KOPT-K1 (cell line): ENCODE results near the gene ATP6V0E1.
"Not testable (repeated sequence)": the region's sequence is repeated elsewhere in the genome, so short reads cannot be mapped to it uniquely, and the experiment has no call there.

Experiments
- H3K27ac ChIP-seq: fragments of 200-600 bp; sonication (generic); 2 replicates; pipeline ENCODE4 v1.5.1; 2016; ENCODE audit warnings: antibody characterized with exemption, mild to moderate bottlenecking, low read depth, low read length; ENCODE audit not compliant: poor library complexity, severe bottlenecking
- H3K36me3 ChIP-seq: fragments of 200-600 bp; sonication (generic); 2 replicates; pipeline ENCODE4 v1.5.1; 2017; ENCODE audit warnings: antibody characterized with exemption, mild to moderate bottlenecking, low read length, moderate library complexity; ENCODE audit not compliant: insufficient read depth
- H3K9me3 ChIP-seq: fragments of 200-600 bp; sonication (generic); 2 replicates; pipeline ENCODE4 v1.5.1; 2017; ENCODE audit warnings: antibody characterized with exemption, low read length, mild to moderate bottlenecking; ENCODE audit not compliant: insufficient read depth, poor library complexity, severe bottlenecking

ATP6V0E1 gene

GRCh38 chr5:173053041-173053440 lies 69.5 kb downstream of the ATP6V0E1 start:
- no peaks in the 10 kb centered on the region for H3K9me3 ChIP-seq
- no peaks in the 10 kb centered on the region for H3K36me3 ChIP-seq
- no peak overlapping the region for H3K27ac ChIP-seq

DNA sequence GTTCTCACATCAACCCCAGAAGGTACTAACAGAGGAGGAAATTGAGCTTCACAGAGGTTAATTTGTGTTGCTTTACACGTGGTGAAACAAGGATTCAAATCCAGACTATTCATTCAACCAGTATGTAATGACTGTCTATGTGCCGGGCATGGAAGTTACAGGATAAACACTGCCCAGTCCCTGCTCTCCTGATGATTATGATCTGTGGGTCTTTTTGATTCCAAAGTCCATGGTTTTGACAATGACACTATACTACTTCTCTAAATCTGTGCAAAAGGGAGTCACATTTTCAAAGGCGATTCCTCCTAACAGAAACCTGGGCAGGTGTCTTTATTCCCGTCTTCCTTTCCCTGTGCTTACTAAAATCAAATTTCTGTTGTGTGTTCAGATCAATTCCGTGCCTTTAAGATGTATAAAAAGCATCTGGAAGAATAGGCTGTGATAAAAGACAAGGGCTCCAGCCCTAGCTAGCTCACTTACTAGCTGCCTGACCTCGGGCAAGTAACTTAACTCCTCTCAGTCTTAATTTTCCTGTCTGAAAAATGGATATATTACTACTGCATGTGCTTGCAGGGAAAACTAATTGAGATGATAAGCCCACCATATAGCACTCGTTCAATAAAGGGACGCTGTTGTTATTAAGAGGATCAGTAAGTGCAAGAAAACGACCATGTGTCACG lies 71.6 kb downstream of the ATP6V0E1 start:
- Histone ChIP-seq H3K27ac (peak overlapping the region; percentile 49), H3K9me3 (no peaks in the 10 kb centered on the region)

DNA sequence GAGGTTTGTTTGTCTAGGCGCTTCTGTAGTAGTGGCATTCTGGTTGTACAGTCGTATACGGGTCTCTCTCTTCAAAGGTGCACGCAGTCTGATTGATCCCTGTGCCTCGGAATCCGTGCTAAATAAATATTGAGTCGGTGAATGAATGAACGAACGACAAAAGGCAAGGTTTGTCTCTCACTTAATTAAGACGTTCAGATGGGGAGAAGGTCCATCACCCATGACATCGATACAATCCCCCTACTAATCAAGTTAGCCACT lies 72.1 kb downstream of the ATP6V0E1 start:
- Histone ChIP-seq H3K9me3 (no peaks in the 10 kb centered on the region), H3K36me3 (no peaks in the 10 kb centered on the region), H3K27ac (peak overlapping the region; percentile 49)

More for the DNA sequence above, 71.6 kb downstream of the ATP6V0E1 start:
- H3K36me3 ChIP-seq = no peaks in the 10 kb centered on the region

- Histone ChIP-seq H3K36me3 (no peaks in the 10 kb centered on the region), H3K9me3 (no peaks in the 10 kb centered on the region), H3K27ac (peak within 1 kb of the TSS; percentile 65)
Observed at GRCh38 chr5:173055983-173056782, 72.6 kb downstream of the ATP6V0E1 start, which contains the start of gene CREBRF. Gene CREBRF (plus strand): TSS chr5:173056352. CDS start chr5:173080776, 24,424 bp downstream.

- Histone ChIP-seq H3K9me3 (no peaks in the 10 kb centered on the region), H3K36me3 (no peaks in the 10 kb centered on the region), H3K27ac (peak overlapping the region; percentile 65)
Observed at GRCh38 chr5:173056783-173057061, 73.2 kb downstream of the ATP6V0E1 start.

DNA sequence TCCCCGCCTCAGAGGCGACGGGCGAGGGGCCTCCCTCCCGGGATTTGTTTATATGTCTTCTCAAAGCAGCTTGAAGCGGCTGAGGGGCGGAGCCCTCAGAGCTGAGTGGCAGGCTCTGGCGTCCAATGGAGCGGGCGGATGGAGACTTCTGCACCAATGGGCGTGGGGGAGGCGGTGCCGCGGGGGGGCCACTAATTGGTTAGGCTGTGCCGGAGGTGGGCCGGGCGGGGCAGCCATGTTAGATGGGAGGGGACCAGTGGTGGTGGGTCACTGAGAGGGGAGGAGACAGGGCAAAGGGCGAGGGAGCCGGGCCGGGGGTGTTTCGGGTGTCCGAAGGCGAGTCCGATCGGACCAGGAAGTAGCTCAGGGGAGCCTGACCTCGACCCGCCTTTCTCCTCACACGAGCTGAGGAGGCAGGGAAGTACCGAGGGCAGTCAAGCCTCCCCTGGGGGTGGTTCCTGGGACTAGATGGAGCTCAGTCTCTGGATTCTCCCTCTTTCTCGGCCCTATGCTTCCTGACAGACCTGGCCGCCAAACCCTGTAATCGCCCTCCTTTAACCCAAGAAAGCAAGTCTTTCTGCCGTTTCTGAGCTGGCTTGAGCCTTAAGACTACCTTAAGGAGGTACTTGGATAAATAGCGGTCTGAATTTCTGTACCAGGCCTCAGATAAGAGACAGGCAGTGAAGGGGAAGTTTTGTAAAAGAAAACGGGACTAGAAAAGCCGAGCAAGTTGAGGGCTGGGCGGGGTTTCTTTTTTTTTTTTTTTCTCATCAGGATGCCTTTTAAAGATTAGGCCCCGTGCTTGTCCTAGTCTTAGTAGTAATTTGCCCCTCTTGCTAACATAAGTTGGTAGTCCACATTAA lies 73.7 kb downstream of the ATP6V0E1 start:
- H3K9me3 ChIP-seq = no peaks in the 10 kb centered on the region
- H3K27ac ChIP-seq = peak overlapping the region; percentile 65
- H3K36me3 ChIP-seq = no peaks in the 10 kb centered on the region

- H3K9me3 ChIP-seq = no peaks in the 10 kb centered on the region
- no peaks in the 10 kb centered on the region for H3K36me3 ChIP-seq
- H3K27ac ChIP-seq = no peak overlapping the region
Observed at GRCh38 chr5:173062141-173062540, 78.6 kb downstream of the ATP6V0E1 start.

GRCh38 chr5:173065155-173065554 lies 81.6 kb downstream of the ATP6V0E1 start:
- no peaks in the 10 kb centered on the region for H3K36me3 ChIP-seq
- H3K9me3 ChIP-seq = no peaks in the 10 kb centered on the region
- H3K27ac ChIP-seq = no peak overlapping the region

DNA sequence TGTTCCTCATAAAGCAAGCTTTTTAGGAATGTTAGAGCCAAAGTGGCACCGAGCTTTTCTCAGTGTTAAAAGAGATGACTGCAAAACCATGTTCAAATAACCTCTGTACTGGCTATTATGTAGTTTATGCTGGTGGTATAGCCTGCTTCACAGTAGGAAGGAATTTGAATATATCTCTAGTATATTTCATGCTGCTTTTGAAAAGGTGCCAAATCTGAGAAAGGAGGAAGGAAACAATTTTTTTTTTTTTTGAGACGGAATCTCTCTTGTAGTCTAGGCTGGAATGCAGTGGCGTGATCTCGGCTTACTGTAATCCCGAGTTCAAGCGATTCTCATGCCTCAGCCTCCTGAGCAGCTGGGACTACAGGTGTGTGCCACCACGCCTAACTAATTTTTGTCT lies 86.1 kb downstream of the ATP6V0E1 start:
- Histone ChIP-seq H3K27ac (no peak overlapping the region), H3K9me3 (no peaks in the 10 kb centered on the region), H3K36me3 (no peaks in the 10 kb centered on the region)

GRCh38 chr5:173075137-173075843 lies 91.7 kb downstream of the ATP6V0E1 start:
- no peaks in the 10 kb centered on the region for H3K36me3 ChIP-seq
- no peak overlapping the region for H3K27ac ChIP-seq
- H3K9me3 ChIP-seq = no peaks in the 10 kb centered on the region

DNA sequence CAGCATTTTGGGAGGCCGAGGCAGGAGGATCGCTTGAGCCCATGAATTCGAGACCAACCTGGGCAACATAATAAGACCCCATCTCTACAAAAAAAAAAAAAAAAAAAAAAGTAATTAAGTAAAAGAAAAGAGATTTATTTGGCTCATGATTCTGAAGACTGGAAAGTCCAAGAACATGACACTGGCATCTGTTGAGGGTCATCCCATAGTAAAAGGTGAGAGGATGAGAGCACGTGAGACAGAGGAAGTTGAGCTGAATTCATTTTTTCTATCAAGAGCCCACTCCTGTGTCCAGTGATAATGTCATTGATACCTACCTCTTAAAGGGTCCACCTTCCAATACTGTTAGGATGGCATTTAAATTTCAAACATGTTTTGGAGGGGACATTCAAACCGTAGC lies 92.4 kb downstream of the ATP6V0E1 start:
- Histone ChIP-seq H3K36me3 (no peaks in the 10 kb centered on the region), H3K27ac (no peak overlapping the region), H3K9me3 (no peaks in the 10 kb centered on the region)

DNA sequence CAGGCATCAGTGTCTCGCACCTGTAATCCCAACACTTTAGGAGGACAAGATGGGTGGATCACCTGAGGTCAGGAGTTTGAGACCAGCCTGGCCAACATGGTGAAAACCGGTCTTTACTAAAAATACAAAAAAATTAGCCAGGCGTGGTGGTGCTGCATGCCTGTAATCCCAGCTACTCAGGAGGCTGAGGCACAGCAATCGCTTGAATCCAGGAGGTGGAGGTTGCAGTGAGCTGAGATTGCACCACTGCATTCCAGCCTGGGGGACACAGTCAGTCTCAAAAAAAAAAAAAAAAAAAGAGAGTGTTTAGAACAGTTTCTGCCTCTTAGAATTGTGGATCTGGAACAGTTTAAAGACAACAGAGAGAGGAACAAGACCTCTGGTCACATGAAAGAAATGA lies 92.9 kb downstream of the ATP6V0E1 start:
- not testable (repeated sequence) for H3K36me3 ChIP-seq, H3K27ac ChIP-seq, H3K9me3 ChIP-seq

DNA sequence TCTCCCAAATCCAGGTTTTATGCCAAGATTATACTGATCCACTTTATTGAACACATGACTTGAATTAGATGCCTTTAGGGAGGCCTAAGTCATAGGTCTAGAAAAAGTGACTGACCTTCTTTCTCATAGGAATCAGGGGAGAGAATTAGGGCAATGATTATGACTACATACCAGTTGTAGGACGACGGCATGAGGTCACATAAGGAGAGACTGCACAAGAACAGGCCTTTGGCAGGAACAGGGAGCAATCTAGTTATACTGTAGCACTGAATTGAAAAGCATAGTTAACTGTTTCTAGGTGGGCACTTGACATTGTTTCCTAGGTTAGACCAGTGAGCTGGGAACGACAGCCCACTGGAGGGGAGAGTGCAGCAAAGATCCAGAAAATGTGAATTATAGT lies 95.3 kb downstream of the ATP6V0E1 start:
- no peaks in the 10 kb centered on the region for H3K36me3 ChIP-seq
- no peak overlapping the region for H3K27ac ChIP-seq
- H3K9me3 ChIP-seq = no peaks in the 10 kb centered on the region
